ENCODE data around the gene TMA7. TPM values are rescaled to one million over a fixed set of nuclear protein-coding genes. Genes with fewer than 3 reads are reported as not detected.

Gene TMA7
- total and polyA plus RNA-seq, 9 of the 15 experiments (the other 6 are each of a cell fraction or from before 2014, with no cell fraction given): 209 to 1,003 (median 486) TPM

DNA sequence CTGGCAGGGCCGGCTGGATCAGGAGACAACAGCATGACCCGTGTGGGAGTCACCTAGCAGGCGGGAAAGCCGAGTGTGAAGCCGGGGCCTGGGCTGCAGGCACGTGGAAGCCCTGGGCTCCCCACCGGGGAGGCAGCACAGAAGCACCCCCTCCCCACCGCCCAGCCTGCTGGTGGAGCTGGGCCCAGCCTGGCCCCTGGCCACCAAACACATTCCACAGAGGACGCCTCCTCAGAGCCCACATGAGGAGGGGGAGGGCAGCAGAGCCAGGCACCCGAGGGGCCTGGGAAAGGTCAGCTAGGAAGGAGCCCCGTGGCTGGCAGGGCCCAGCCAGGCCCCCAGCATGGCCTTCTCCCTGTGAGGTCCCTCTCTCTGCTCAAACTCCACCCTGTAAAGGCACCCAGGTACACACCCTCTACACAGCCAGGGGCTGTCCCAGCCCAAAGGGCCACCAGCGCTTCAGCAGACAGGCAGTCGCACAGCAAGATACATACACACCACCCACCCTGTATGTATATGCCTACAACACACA lies 14.7 kb upstream of the TMA7 start:
- CTCF ChIA-PET (ENCODE audit: low intra/inter-chr PET ratio): no interaction called here
- Histone ChIP-seq H3K9me1 (ENCODE audit: control insufficient read depth, insufficient read depth, low read length) (no peaks in the 10 kb centered on the region), H3K4me1 (replicated peaks in 1 of 2; ENCODE audit: control insufficient read depth in 2 of 2, insufficient read depth in 2 of 2, low read length in 2 of 2) (peaks cover 3 to 47% of the 10 kb centered on the region in 2 experiments; a peak in 4 of 5 replicates), H3K4me3 (no peak overlapping the region), H3K9ac (ENCODE audit: insufficient read depth in 1 of 2, low read depth in 2 of 2, low read length in 2 of 2) (peak overlapping the region in 1 of 2 experiments; percentile 83; a peak in 2 of 4 replicates), H3K27ac (ENCODE audit: extremely low read depth, low read depth, low read length) (no peak overlapping the region), H3K9me3 (replicated peaks; ENCODE audit: control insufficient read depth, insufficient read depth, low read depth, low read length) (no peaks in the 10 kb centered on the region), H3K36me3 (ENCODE audit: control insufficient read depth, insufficient read depth, low read length) (no peaks in the 10 kb centered on the region), H3K79me2 (ENCODE audit: control insufficient read depth, insufficient read depth, low read length) (no peaks in the 10 kb centered on the region; the same call in 2 of the 3 replicates), H3K27me3 (ENCODE audit: control insufficient read depth in 2 of 2, insufficient read depth in 2 of 2, low read length in 2 of 2) (no peaks in the 10 kb centered on the region), H2AFZ (ENCODE audit: low read depth, low read length) (no peak overlapping the region), H4K20me1 (replicated peaks; ENCODE audit: control insufficient read depth, insufficient read depth, low read length) (no peaks in the 10 kb centered on the region), H3K4me2 (ENCODE audit: insufficient read depth, low read length) (no peak overlapping the region)
- WGBS (ENCODE audit: insufficient coverage, low coverage, missing lambda C conversion rate): 36% methylated on average over 4 of the region's 13 CpGs
- intact Hi-C loops (cut with micrococcal nuclease): no loop called here
- no peak for ATAC-seq
- in situ Hi-C loops (cut with MboI): no loop called here
- BruUV-seq (replicated peaks): no TSS peak
- FAIRE-seq: no peak
- DNase-seq (ENCODE audit: extremely low read depth in 1 of 4, low spot score in 3 of 4): peak in 1 of 4 experiments; percentile 18
- POLR2A ChIA-PET: no interaction called here
- TF ChIP-seq, protein P1, sequence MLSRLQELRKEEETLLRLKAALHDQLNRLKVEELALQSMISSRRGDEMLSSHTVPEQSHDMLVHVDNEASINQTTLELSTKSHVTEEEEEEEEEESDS (CRISPR knock-in tag; IDR thresholded peaks at IDR 0.05): no peak
- TF ChIP-seq BRCA1 (IDR thresholded peaks at IDR 0.05): no peak
- no peak for TF ChIP-seq BRCA1 (CRISPR knock-in tag; IDR thresholded peaks at IDR 0.05)
- TF ChIP-seq MTA2 (IDR thresholded peaks at IDR 0.05; ENCODE audit: low read depth): no peak
- TF ChIP-seq ZNF408 (CRISPR knock-in tag; IDR thresholded peaks at IDR 0.05; ENCODE audit: low read depth): no peak
- no peak for TF ChIP-seq PRMT5 (CRISPR knock-in tag; IDR thresholded peaks at IDR 0.05)
- TF ChIP-seq TAF7 (tag; IDR thresholded peaks at IDR 0.05): no peak
- TF ChIP-seq, protein P2, sequence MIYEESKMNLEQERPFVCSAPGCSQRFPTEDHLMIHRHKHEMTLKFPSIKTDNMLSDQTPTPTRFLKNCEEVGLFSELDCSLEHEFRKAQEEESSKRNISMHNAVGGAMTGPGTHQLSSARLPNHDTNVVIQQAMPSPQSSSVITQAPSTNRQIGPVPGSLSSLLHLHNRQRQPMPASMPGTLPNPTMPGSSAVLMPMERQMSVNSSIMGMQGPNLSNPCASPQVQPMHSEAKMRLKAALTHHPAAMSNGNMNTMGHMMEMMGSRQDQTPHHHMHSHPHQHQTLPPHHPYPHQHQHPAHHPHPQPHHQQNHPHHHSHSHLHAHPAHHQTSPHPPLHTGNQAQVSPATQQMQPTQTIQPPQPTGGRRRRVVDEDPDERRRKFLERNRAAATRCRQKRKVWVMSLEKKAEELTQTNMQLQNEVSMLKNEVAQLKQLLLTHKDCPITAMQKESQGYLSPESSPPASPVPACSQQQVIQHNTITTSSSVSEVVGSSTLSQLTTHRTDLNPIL (CRISPR knock-in tag; IDR thresholded peaks at IDR 0.05): no peak
- TF ChIP-seq, protein P3, sequence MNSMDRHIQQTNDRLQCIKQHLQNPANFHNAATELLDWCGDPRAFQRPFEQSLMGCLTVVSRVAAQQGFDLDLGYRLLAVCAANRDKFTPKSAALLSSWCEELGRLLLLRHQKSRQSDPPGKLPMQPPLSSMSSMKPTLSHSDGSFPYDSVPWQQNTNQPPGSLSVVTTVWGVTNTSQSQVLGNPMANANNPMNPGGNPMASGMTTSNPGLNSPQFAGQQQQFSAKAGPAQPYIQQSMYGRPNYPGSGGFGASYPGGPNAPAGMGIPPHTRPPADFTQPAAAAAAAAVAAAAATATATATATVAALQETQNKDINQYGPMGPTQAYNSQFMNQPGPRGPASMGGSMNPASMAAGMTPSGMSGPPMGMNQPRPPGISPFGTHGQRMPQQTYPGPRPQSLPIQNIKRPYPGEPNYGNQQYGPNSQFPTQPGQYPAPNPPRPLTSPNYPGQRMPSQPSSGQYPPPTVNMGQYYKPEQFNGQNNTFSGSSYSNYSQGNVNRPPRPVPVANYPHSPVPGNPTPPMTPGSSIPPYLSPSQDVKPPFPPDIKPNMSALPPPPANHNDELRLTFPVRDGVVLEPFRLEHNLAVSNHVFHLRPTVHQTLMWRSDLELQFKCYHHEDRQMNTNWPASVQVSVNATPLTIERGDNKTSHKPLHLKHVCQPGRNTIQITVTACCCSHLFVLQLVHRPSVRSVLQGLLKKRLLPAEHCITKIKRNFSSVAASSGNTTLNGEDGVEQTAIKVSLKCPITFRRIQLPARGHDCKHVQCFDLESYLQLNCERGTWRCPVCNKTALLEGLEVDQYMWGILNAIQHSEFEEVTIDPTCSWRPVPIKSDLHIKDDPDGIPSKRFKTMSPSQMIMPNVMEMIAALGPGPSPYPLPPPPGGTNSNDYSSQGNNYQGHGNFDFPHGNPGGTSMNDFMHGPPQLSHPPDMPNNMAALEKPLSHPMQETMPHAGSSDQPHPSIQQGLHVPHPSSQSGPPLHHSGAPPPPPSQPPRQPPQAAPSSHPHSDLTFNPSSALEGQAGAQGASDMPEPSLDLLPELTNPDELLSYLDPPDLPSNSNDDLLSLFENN (IDR thresholded peaks at IDR 0.05; ENCODE audit: low read depth in 2 of 2, low read length in 2 of 2): no peak
- no peak for TF ChIP-seq SMAD2 (IDR thresholded peaks at IDR 0.05; ENCODE audit: low read depth, low read length)
- TF ChIP-seq NR4A1 (CRISPR knock-in tag; IDR thresholded peaks at IDR 0.05): no peak
- no peak for TF ChIP-seq NR4A1 (tag; IDR thresholded peaks at IDR 0.05)
- TF ChIP-seq, protein P4, sequence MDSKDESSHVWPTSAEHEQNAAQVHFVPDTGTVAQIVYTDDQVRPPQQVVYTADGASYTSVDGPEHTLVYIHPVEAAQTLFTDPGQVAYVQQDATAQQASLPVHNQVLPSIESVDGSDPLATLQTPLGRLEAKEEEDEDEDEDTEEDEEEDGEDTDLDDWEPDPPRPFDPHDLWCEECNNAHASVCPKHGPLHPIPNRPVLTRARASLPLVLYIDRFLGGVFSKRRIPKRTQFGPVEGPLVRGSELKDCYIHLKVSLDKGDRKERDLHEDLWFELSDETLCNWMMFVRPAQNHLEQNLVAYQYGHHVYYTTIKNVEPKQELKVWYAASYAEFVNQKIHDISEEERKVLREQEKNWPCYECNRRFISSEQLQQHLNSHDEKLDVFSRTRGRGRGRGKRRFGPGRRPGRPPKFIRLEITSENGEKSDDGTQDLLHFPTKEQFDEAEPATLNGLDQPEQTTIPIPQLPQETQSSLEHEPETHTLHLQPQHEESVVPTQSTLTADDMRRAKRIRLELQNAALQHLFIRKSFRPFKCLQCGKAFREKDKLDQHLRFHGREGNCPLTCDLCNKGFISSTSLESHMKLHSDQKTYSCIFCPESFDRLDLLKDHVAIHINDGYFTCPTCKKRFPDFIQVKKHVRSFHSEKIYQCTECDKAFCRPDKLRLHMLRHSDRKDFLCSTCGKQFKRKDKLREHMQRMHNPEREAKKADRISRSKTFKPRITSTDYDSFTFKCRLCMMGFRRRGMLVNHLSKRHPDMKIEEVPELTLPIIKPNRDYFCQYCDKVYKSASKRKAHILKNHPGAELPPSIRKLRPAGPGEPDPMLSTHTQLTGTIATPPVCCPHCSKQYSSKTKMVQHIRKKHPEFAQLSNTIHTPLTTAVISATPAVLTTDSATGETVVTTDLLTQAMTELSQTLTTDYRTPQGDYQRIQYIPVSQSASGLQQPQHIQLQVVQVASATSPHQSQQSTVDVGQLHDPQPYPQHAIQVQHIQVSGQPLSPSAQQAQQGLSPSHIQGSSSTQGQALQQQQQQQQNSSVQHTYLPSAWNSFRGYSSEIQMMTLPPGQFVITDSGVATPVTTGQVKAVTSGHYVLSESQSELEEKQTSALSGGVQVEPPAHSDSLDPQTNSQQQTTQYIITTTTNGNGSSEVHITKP (IDR thresholded peaks at IDR 0.05; ENCODE audit: partially characterized antibody): no peak
- TF ChIP-seq MAZ (CRISPR knock-in tag; conservative IDR thresholded peaks at IDR 0.05 in 1 of 2, IDR thresholded peaks at IDR 0.05 in 1 of 2): no peak

Measured in K562 (cell line).